Heart left ventricle (tissue), 13 donors: ENCODE data around the gene IL1B.

ENCODE experiments used
- CTCF ChIP-seq, 12 donors: fragments of 200-600 bp; sonication (generic) in 4 of 12; IDR thresholded peaks; one replicate each; pipeline versions ENCODE4 v1.5.0 to v1.8.0; 2018 to 2022; ENCODE audit warnings: antibody characterized with exemption in 12 of 12, mild to moderate bottlenecking in 5 of 12
- POLR2A ChIP-seq, 2 donors: fragments of 450-650 bp; IDR thresholded peaks; one replicate each; pipeline ENCODE4 v1.6.1; 2017; ENCODE audit warnings: antibody characterized with exemption in 2 of 2, mild to moderate bottlenecking in 2 of 2, moderate library complexity in 2 of 2
- donor health status: ischemic (EF 13 %, LVEDD 7.1; RV severe dilation, severe dysfunction).
- donor health status: DM: no; HTN: yes; CAD: no.
- donor health status: DM: no; HTN: no; CAD: no.
- donor health status: ischemic (EF 25% LVEDD 6.9; RV normal size, moderate dysfunction).
- donor health status: ischemic (EF 25% LVEDD 5.7; RV mildly dilated, moderate dysfunction).
- donor health status: ischemic (EF 35%, LVEDD 5.7; RV mildly dilated, moderate dysfunction).
- donor health status: nonischemic (EF 11% LVEDD 7.7; RV severe dilation, severe dysfunction).
- donor health status: DM: yes; HTN: yes; CAD: no.
- donor health status: PGD.
- donor health status: ischemic (EF 29% LVEDD 5.4; RV normal size, mild dysfunction).
- donor health status: nonischemic (EF 23%, LVEDD 6.1; RV moderate dilation, normal function).

GRCh38 chr2:112880696-112881095 lies 44.1 kb upstream of the IL1B start:
- TF ChIP-seq CTCF (IDR thresholded peaks at IDR 0.05) (no peak), POLR2A (IDR thresholded peaks at IDR 0.05) (no peak)
